A549 treated with dexamethasone at 1 μM for 4 hours (cell line): ENCODE data around the gene CCDC183. TPM values are rescaled to one million over a fixed set of nuclear protein-coding genes. Genes with fewer than 3 reads are reported as not detected.

Experiments
- total RNA-seq: library from RNA; stranded (reverse); fragments of 200-300 nt; extraction: Qiagen RNA extraction; gene quantifications from 5 replicates; pipeline ENCODE4 v1.2.3, GENCODE V29; 2022

The CCDC183 gene
- 0.11 to 0.43 TPM (median 0.27 TPM) in 5 replicates for total RNA-seq

GRCh38 chr9:136796238-136796774 is at the start of gene CCDC183:
TSS of gene CCDC183 (plus strand) at chr9:136796338. CDS start at chr9:136796398, 60 bp downstream.

GRCh38 chr9:136748201-136748600 is 47.9 kb upstream of the CCDC183 start, which contains the start of gene LCN6:
TSS of gene LCN6 (minus strand) at chr9:136748525. CDS start at chr9:136748483, 42 bp downstream.

GRCh38 chr9:136764301-136764891 is 31.7 kb upstream of the CCDC183 start, which contains the start of gene LCN15:
TSS of gene LCN15 (minus strand) at chr9:136764518. CDS start at chr9:136764488, 30 bp downstream.

GRCh38 chr9:136790640-136791515 is 5.3 kb upstream of the CCDC183 start, which contains the start of gene TMEM141:
TSS of gene TMEM141 (plus strand) at chr9:136791344. CDS start at chr9:136791371, 27 bp downstream.

GRCh38 chr9:136807281-136808074 is 11.3 kb downstream of the CCDC183 start, which contains the start of gene RABL6:
TSS of gene RABL6 (plus strand) at chr9:136807948. CDS start at chr9:136808197, 249 bp downstream.

GRCh38 chr9:136842380-136842948 is 46.3 kb downstream of the CCDC183 start, which contains the start of gene AJM1:
TSS of gene AJM1 (plus strand) at chr9:136842478. CDS start at chr9:136844415, 1,937 bp downstream.

GRCh38 chr9:136849038-136849959 is 53.2 kb downstream of the CCDC183 start, which contains the start of gene PHPT1:
TSS of gene PHPT1 (plus strand) at chr9:136849409. CDS start at chr9:136849431, 22 bp downstream.

GRCh38 chr9:136851941-136852663 is 56.0 kb downstream of the CCDC183 start, which contains the start of gene MAMDC4:
TSS of gene MAMDC4 (plus strand) at chr9:136852346. CDS start at chr9:136852417, 71 bp downstream.

Other genes starting within 250 kb of the CCDC183 start
- 35.0 to 54.9 TPM (median 51.5 TPM) in 5 replicates for gene EGFL7, start 133.4 kb upstream of the CCDC183 start, total RNA-seq
- gene AGPAT2, start 108.9 kb upstream of the CCDC183 start, total RNA-seq = 63.7 to 100 TPM (median 98.4 TPM) in 5 replicates
- 6.2 to 8.5 TPM (median 7.3 TPM) in 5 replicates for gene DIPK1B, start 83.8 kb upstream of the CCDC183 start, total RNA-seq
- 0.04 TPM in 1 of 5 replicates, not detected in the others for gene LCN10, start 53.4 kb upstream of the CCDC183 start, total RNA-seq
- gene LCN6, start 47.8 kb upstream of the CCDC183 start, total RNA-seq = not detected in 5 replicates
- not detected in 5 replicates for gene LCN8, start 38.1 kb upstream of the CCDC183 start, total RNA-seq
- 0.09 TPM in 2 of 5 replicates, not detected in the others for gene LCN15, start 31.8 kb upstream of the CCDC183 start, total RNA-seq
- gene TMEM141, start 5.0 kb upstream of the CCDC183 start, total RNA-seq = 62.2 to 73.5 TPM (median 69.2 TPM) in 5 replicates
- gene RABL6, start 11.6 kb downstream of the CCDC183 start, total RNA-seq = 58.8 to 88.7 TPM (median 79.5 TPM) in 5 replicates
- gene AJM1, start 46.1 kb downstream of the CCDC183 start, total RNA-seq = 3.2 to 4.8 TPM (median 4.3 TPM) in 5 replicates
- 263 to 301 TPM (median 279 TPM) in 5 replicates for gene PHPT1, start 53.1 kb downstream of the CCDC183 start, total RNA-seq
- 1.3 to 4.3 TPM (median 3.4 TPM) in 5 replicates for gene MAMDC4, start 56.0 kb downstream of the CCDC183 start, total RNA-seq
- 486 to 542 TPM (median 487 TPM) in 5 replicates for gene EDF1, start 70.0 kb downstream of the CCDC183 start, total RNA-seq
- gene TRAF2, start 90.2 kb downstream of the CCDC183 start, total RNA-seq = 34.2 to 59.3 TPM (median 51.5 TPM) in 5 replicates
- 57.0 to 103 TPM (median 97.7 TPM) in 5 replicates for gene FBXW5, start 148.4 kb downstream of the CCDC183 start, total RNA-seq
- 0.42 to 1.4 TPM (median 1.0 TPM) in 5 replicates for gene C8G, start 148.9 kb downstream of the CCDC183 start, total RNA-seq
- gene LCN12, start 155.9 kb downstream of the CCDC183 start, total RNA-seq = 0.48 to 1.6 TPM (median 1.3 TPM) in 5 replicates
- 0.28 to 1.4 TPM (median 0.77 TPM) in 5 replicates for gene PTGDS, start 181.2 kb downstream of the CCDC183 start, total RNA-seq
- 0.03 to 0.31 TPM (median 0.18 TPM) in 5 replicates for gene LCNL1, start 186.7 kb downstream of the CCDC183 start, total RNA-seq
- 43.1 to 70.9 TPM (median 62.8 TPM) in 5 replicates for gene PAXX, start 196.1 kb downstream of the CCDC183 start, total RNA-seq
- gene CLIC3, start 200.2 kb downstream of the CCDC183 start, total RNA-seq = 3.3 to 6.7 TPM (median 5.0 TPM) in 5 replicates
- 12.4 to 27.7 TPM (median 24.8 TPM) in 5 replicates for gene ABCA2, start 231.9 kb downstream of the CCDC183 start, total RNA-seq
- gene FUT7, start 235.8 kb downstream of the CCDC183 start, total RNA-seq = 0.04 to 0.10 TPM (median 0.05 TPM) in 4 of 5 replicates, not detected in the other
- gene NPDC1, start 249.8 kb downstream of the CCDC183 start, total RNA-seq = 34.4 to 84.3 TPM (median 78.9 TPM) in 5 replicates